Inflammatory macrophage (primary cell): Measurements from ENCODE around the gene FHIT.
A peak's percentile ranks its signal among the peaks of the same experiment; 100 is the strongest.
"Not testable (repeated sequence)": the region's sequence is repeated elsewhere in the genome, so short reads cannot be mapped to it uniquely, and the experiment has no call there.

Experiments
- DNase-seq, 2 donors: peaks; one replicate each; pipeline ENCODE4 v3.0.0-alpha.2; 2020 to 2022

Gene FHIT

GRCh38 chr3:59970796-59971195, 1280.5 kb downstream of the FHIT start:
- DNase-seq, result no peak

DNA sequence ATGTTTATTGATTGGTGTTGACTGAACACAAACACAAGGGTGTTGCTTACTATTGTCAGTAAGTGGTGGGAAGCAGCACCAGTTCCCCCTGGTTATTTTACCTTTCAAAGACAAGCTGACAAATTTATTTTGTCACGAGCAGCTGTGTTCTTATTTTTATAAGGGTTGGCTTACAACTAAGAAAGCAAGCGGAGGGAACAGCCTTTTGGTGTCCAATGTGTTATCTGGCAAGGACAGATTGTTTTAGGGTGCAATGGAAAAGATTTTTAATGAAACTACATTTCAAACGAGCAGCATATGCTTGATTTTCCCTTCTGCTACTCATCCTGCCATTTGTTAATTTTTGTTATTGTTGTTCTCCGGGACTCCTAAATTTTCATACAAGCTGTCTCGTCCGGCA, 1280.9 kb downstream of the FHIT start:
- no peak for DNase-seq

DNA sequence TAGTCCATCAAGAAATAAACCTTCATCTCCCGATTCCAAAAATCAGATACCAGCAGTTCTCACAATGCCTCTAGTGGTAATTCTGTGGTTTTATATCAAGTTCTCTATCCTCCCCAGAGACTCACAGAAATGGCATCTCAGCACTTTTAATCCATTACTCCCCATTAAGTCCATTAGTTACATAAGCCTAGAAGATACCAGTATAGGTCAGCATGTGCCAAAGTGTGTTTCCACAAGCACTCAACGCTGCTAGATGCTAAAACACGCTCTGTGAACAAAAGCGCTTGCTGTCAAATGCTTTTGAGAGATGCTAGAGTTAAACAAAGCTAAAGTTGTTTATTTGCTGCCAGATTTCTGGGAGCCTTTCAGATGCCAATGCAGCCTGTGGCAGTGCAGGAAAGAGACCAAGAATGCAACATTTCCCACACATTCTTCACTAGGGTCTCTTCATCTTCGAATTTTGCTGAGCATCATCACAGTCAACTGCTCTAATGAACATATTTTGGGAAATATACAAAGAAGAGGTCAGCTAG, 1282.7 kb downstream of the FHIT start:
- no peak for DNase-seq

DNA sequence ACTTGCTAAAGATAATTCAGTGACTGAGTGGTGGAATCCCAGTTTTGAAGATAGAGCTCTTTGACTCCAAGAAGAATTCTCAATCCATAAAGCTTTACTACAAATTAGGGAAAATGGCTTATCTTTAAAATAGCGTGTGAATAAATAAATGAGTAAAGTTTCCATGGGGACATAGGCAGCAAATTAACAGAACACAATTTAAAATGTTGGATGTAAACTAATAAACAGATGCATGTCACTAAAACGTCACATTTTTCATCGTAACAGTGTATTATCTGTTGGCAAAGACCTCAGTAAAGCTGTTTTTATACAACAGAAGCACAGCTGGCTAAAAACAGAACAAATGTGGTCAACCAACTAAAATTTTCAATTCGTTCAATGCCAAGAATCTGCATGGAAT, 1287.6 kb downstream of the FHIT start:
- no peak for DNase-seq

GRCh38 chr3:59957150-59957549, 1294.1 kb downstream of the FHIT start:
- no peak for DNase-seq

- DNase-seq, result no peak
Measured at GRCh38 chr3:59953104-59953503, 1298.1 kb downstream of the FHIT start.

- DNase-seq, result no peak
Measured at GRCh38 chr3:59949311-59949710, 1301.9 kb downstream of the FHIT start.

GRCh38 chr3:59946401-59946800, 1304.9 kb downstream of the FHIT start:
- DNase-seq, result no peak

GRCh38 chr3:59940718-59941117, 1310.5 kb downstream of the FHIT start:
- DNase-seq, result peak in 1 of 2 donors; percentile 37

DNA sequence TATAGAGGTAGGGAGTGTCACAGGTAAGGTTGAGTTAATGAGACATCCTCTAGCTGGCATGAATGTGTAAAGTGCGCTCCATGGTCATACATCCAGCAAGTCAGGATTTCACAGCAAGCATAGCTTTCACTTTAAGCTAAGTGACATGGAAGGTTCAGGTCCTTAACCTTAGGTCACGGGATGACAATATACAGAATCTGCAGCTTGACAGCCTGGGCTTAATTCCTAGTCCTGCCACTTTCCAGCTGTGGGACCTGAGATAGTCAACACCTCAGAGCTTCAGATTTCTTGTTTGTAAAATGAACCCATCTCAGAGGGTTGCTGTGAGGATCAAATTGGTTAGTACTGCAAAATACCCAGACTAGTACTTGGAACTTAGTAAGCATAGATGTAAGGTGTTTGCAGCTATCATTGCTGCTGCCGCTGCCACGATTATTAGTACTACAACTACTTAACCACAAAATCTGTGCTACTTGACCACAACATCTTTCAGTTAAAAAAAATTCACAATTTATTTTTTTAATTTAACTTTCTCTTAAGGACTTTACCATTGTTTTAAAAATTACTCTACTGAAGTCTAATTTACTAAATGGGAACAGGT, 1311.3 kb downstream of the FHIT start:
- no peak for DNase-seq

- DNase-seq, result no peak
Measured at GRCh38 chr3:59938828-59939227, 1312.4 kb downstream of the FHIT start.

- DNase-seq, result no peak
Measured at GRCh38 chr3:59937201-59937600, 1314.1 kb downstream of the FHIT start.

- DNase-seq, result no peak
Measured at GRCh38 chr3:59936472-59936871, 1314.8 kb downstream of the FHIT start.

DNA sequence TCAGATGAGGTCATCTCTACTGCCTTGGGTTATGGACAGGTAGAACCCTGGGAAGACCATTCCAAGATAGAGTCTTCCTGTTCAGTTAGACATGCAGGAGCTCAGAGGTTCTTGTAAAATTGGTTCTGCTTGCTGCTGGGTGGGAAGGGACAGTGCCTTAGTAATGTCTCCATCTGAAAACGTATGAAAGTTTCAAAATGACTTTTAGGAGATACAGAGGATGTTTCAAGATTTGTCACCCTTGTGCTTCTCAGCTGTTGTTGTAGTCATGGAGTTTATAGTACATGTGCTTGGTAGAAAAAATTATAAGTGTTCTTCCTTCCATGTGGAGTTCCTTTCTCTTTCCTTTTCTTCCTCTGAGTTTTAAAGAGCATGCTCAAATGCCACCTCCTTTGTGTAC, 1316.2 kb downstream of the FHIT start:
- DNase-seq, result no peak

GRCh38 chr3:59934560-59934959, 1316.7 kb downstream of the FHIT start:
- DNase-seq, result not testable (repeated sequence)

DNA sequence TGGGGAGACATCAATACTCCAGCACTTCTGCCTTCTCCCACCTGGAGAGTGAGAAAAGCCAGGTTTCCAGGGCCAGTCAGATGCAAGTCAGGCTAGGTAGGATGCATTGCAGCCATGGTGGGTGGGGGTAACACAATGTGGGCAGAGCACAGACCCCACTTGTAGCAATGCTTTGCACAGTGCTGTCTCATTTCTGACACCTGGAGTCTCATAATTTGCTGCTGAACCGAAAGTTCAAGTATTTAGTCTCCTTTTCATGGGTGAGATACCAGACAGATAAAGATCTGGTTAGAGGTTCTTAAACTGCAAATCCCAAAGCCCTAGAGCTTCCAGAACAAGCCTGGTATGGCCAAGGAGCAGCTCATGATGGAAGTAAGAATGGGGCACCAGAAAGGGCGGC, 1321.1 kb downstream of the FHIT start:
- DNase-seq, result no peak

GRCh38 chr3:59927056-59927455, 1324.2 kb downstream of the FHIT start:
- no peak for DNase-seq

DNA sequence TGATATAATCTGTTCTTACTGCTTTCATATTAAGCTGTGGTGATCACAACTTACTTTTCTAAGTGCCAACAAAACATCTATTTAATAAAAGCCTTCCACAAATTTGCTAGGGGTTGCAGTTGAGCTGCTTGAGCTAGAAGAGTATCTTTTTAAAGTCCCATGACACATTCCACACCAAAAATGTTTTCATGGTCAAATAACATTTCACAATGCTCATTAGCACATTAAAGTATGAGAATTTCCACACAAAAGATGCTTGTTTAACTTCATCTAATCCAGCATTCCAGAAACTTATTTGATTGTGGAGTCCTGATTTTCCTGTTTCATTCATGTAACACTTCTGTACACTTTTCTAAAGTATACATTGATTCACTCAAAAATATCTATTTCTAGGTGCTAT, 1325.3 kb downstream of the FHIT start:
- no peak for DNase-seq

DNA sequence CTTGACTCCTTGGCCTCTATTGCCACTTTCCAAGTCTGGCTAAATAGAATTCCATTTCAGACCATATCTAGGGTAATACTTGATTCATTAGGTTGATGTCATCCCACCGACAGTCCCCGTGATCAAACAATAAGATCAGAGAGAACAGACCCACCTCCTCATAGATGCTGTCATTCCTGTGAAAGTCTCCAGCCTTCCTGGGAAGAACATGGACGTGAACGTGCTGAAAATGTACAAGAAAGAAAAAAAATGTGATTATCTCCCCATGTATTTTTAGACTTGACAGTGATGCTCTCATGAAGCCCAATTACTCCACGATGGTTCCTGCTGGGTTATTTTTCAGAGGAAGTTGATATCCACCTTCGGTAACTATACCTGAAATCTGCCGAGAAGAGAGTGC, 1329.1 kb downstream of the FHIT start:
- no peak for DNase-seq

DNA sequence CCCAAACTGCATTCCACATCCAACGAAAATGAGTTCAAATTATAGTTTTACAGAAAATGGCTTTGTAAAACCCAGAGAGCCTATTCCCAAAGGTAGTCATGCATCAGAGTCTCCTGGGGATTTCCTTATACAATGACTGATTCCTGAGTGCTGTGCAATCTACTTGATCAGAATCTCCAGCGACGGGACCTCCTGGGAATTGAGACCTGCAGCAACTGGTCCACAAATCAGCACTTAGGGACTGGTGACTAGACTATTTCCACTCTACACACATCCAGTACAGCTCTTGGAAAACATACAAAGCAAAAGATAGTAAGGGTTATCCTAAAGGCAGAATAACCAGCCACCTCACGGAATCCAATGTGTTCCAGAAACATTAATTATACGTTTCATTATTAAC, 1330.4 kb downstream of the FHIT start:
- DNase-seq, result no peak

GRCh38 chr3:59919586-59919985, 1331.7 kb downstream of the FHIT start:
- DNase-seq, result no peak

GRCh38 chr3:59914251-59914650, 1337.0 kb downstream of the FHIT start:
- DNase-seq, result no peak

DNA sequence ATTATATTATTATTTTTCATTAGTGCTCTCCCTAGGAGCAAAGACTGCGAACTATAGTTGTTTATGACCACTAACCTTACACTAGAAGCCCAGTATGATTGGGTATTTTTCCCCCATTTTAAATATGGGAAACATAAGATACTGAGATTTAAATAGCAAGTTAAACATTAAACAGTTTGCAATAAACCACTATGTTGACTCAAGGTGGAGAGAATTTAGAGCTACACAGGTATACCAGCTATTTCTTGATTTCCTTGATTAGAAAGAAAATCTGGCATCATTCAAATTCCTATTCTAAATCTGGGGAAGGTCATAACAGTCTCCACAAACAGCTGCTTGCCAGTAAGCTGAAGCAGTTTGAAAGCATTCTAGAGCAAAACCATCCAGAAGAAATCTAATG, 1337.6 kb downstream of the FHIT start:
- no peak for DNase-seq

DNA sequence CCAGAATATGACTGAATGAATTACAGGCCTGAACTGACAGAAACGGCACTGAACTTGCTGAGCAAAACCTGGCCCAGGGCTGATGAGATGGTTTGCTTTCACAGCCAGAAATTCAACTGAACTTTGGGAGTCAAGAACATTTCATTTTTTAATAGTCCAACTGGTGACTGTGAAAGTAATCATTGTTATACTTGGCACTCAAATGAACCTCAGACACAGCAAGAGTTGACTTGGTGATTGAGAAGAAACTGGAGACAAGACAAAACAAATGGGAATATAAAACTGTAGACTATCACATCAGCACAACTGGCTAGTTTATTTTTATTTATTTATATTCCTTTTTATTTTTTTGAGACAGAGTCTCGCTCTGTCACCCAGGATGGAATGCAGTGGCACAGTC, 1342.6 kb downstream of the FHIT start:
- no peak for DNase-seq

GRCh38 chr3:59908280-59908679, 1343.0 kb downstream of the FHIT start:
- DNase-seq, result no peak
